Breast epithelium (tissue), 4 donors: ENCODE data around the gene CYP2U1. TPM values are rescaled to one million over a fixed set of nuclear protein-coding genes. Genes with fewer than 3 reads are reported as not detected.

ENCODE experiments used
- DNase-seq, 2 donors: peaks; one replicate each; pipeline ENCODE4 v3.0.0-alpha.2; 2019; ENCODE audit warnings: low spot score in 2 of 2
- H3K27ac ChIP-seq, 2 donors: fragments of 200-600 bp; sonication (generic) in 1 of 2; one replicate each; pipeline ENCODE4 v1.5.1; 2016 to 2019; ENCODE audit warnings: mild to moderate bottlenecking in 1 of 2
- H3K27me3 ChIP-seq, 2 donors: fragments of 200-600 bp; sonication (generic) in 1 of 2; one replicate each; pipeline versions ENCODE4 v1.5.1 to v1.6.0; 2017 to 2019; ENCODE audit warnings: control low read depth in 1 of 2, mild to moderate bottlenecking in 1 of 2
- H3K36me3 ChIP-seq: fragments of 200-600 bp; one replicate; pipeline ENCODE4 v1.5.1; 2019
- H3K4me1 ChIP-seq, 2 donors: fragments of 200-600 bp; sonication (generic); one replicate each; pipeline ENCODE4 v1.5.1; 2016 to 2019; ENCODE audit warnings: control low read depth in 1 of 2
- H3K4me3 ChIP-seq, 3 donors: fragments of 200-600 bp; sonication (generic); 1 replicate in 2 of 3; 2 replicates in 1 of 3; pipeline ENCODE4 v1.5.1; 2016 to 2019; ENCODE audit warnings: mild to moderate bottlenecking in 3 of 3, moderate library complexity in 2 of 3
- H3K9me3 ChIP-seq, 2 donors: fragments of 200-600 bp; sonication (generic) in 1 of 2; one replicate each; pipeline ENCODE4 v1.5.1; 2016 to 2019; ENCODE audit warnings: control low read depth in 1 of 2
- CTCF ChIP-seq, 3 donors: fragments of 450-650 bp; IDR thresholded peaks; one replicate each; pipeline ENCODE4 v1.5.1; 2016 to 2017; ENCODE audit warnings: antibody characterized with exemption in 3 of 3, mild to moderate bottlenecking in 3 of 3, moderate library complexity in 3 of 3
- POLR2A ChIP-seq: fragments of 450-650 bp; IDR thresholded peaks from one replicate; pipeline ENCODE4 v1.6.1; 2016; ENCODE audit warnings: antibody characterized with exemption, mild to moderate bottlenecking, moderate library complexity
- POLR2AphosphoS5 ChIP-seq, 3 donors: sonication (generic); formaldehyde crosslinking; IDR thresholded peaks; one replicate each; pipeline ENCODE4 v1.6.1; 2017; ENCODE audit warnings: antibody characterized with exemption in 3 of 3
- intact Hi-C: fragments of 100-400 bp; cut with DNase I; formaldehyde crosslinking; loops from one replicate; pipeline ENCODE4 v1.15.1; 2023; ENCODE audit warnings: low total_unique reads
- total RNA-seq, 3 donors: library from RNA; depleted of rRNA; stranded (reverse); fragments of >200 nt; gene quantifications; one replicate each; pipeline ENCODE4 v1.1.0, GENCODE V29; 2016

CYP2U1 gene
- 10 to 100 TPM; 10.2 to 19.5 (median 12.6) TPM for total RNA-seq

DNA sequence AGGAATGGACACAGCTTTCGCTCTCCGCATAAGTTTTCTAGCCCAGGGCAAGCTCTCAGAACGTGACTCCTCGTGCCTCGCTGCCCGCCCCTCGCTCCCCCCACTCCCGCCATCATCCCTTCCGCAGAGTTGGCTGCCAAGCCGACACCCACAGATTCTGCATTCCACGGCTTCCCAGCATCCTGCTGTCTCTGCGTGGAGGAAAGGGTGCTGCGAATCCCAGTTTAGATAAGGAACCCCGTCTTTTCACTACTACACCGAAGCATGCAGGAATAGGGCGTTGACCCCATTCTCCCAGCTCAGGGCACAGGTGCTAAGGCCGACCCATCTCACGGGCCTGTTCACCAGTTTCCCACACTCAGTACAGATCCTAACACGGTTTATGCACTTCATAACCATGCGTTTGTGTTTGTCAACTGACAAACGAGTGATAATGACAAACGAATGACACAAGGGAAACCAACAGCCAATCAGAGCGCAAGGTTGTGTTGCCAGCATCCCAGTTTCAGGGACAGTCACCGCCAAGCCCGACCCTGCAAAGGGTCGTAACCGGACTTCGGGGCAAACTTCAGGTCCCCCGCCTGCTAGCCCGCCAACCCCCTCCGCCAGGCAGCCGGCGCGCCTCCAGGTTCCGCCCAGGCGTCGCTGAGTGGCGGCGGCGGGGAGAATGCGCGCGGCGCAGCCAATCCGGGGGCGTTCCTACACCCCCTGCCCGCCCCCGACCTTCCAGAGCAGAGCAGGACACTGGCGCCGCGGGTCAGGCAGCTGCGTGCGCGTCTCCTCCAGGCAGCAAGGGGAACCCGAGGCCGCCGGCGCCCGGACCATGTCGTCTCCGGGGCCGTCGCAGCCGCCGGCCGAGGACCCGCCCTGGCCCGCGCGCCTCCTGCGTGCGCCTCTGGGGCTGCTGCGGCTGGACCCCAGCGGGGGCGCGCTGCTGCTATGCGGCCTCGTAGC is at the start of gene CYP2U1:
TSS of gene CYP2U1 (plus strand) at position 729 of the 954 bp plus-strand sequence. CDS start at position 824, 95 bp downstream.
- peak; percentile 71 to 74 for DNase-seq
- intact Hi-C loops = no loop called here
- Histone ChIP-seq H3K4me1 (no peaks in the 10 kb centered on the region), H3K9me3 (no peaks in the 10 kb centered on the region), H3K4me3 (peak within 1 kb of the TSS; percentile 64 to 78 (median 75)), H3K36me3 (no peaks in the 10 kb centered on the region), H3K27me3 (no peaks in the 10 kb centered on the region), H3K27ac (peak within 1 kb of the TSS; percentile 78 to 80)
- TF ChIP-seq POLR2AphosphoS5 (IDR thresholded peaks at IDR 0.05) (peak; percentile 13 to 37 (median 20)), CTCF (IDR thresholded peaks at IDR 0.05) (no peak), POLR2A (no peak)

GRCh38 chr4:107885865-107886264 is 45.5 kb upstream of the CYP2U1 start:
- DNase-seq = no peak
- peaks cover 0 to 11% of the 10 kb centered on the region in 2 donors for H3K9me3 ChIP-seq
- H3K4me1 ChIP-seq = no peaks in the 10 kb centered on the region
- intact Hi-C loops = no loop called here
- H3K27ac ChIP-seq = no peak overlapping the region
- no peak for TF ChIP-seq POLR2A
- no peak for TF ChIP-seq CTCF (IDR thresholded peaks at IDR 0.05)
- TF ChIP-seq POLR2AphosphoS5 (IDR thresholded peaks at IDR 0.05) = no peak
- H3K4me3 ChIP-seq = no peak overlapping the region
- no peaks in the 10 kb centered on the region for H3K36me3 ChIP-seq
- H3K27me3 ChIP-seq = no peaks in the 10 kb centered on the region

DNA sequence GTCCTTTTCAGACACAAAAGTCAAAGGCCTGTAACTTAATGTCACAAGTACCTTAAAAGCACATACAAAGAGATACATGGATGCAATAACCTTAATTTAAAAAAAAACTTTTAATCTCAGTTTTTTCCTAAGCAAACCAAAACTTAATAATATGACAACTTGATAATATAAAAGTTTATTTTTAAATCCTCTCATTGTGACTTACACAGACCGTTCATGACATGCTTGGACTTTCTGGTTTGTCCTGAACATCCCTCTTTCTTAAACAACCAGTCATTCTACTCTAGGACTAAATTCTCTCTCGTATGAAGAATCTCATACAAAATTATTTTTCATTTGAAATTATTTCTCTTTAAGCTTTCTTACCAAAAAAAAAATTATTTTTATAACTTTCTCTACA is 43.1 kb upstream of the CYP2U1 start:
- intact Hi-C loops = no loop called here
- TF ChIP-seq CTCF (IDR thresholded peaks at IDR 0.05) = no peak
- TF ChIP-seq POLR2A = no peak
- TF ChIP-seq POLR2AphosphoS5 (IDR thresholded peaks at IDR 0.05) = no peak
- no peaks in the 10 kb centered on the region for H3K36me3 ChIP-seq
- H3K4me1 ChIP-seq = no peaks in the 10 kb centered on the region
- no peak overlapping the region for H3K27ac ChIP-seq
- peaks cover 0 to 11% of the 10 kb centered on the region in 2 donors for H3K9me3 ChIP-seq
- H3K27me3 ChIP-seq = no peaks in the 10 kb centered on the region
- no peak for DNase-seq
- H3K4me3 ChIP-seq = no peak overlapping the region

DNA sequence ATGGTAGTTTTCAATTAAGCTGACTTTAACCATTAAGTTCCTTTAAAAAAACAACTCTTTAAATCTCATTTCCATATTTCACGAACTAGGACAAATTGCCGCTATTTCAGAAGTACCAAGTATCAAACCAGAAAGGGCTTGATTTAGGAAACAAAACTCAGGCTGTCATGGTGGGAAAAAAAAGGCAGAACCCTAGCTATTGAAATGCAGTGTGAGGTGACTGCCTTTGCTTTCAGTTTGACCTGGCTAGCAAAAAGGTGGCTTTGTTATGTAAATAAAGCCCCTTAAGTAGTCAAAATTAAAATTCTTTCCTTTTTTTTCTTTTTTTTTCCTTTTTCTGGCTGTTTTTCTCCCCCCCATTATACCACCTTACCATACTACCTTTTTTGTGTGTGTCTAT is 40.6 kb upstream of the CYP2U1 start:
- no peak for TF ChIP-seq POLR2A
- TF ChIP-seq CTCF (IDR thresholded peaks at IDR 0.05) = no peak
- TF ChIP-seq POLR2AphosphoS5 (IDR thresholded peaks at IDR 0.05) = no peak
- no peak for DNase-seq
- Histone ChIP-seq H3K4me1 (no peaks in the 10 kb centered on the region), H3K4me3 (no peak overlapping the region), H3K27me3 (no peaks in the 10 kb centered on the region), H3K36me3 (no peaks in the 10 kb centered on the region), H3K27ac (no peak overlapping the region), H3K9me3 (peaks cover 0 to 11% of the 10 kb centered on the region in 2 donors)
- intact Hi-C loops = no loop called here

- Histone ChIP-seq H3K4me3 (no peak overlapping the region), H3K4me1 (no peaks in the 10 kb centered on the region), H3K27ac (no peak overlapping the region), H3K36me3 (no peaks in the 10 kb centered on the region), H3K27me3 (no peaks in the 10 kb centered on the region), H3K9me3 (peaks cover 0 to 11% of the 10 kb centered on the region in 2 donors)
- TF ChIP-seq POLR2A (no peak), POLR2AphosphoS5 (IDR thresholded peaks at IDR 0.05) (no peak), CTCF (IDR thresholded peaks at IDR 0.05) (no peak)
- no peak for DNase-seq
- intact Hi-C loops = no loop called here
Observed at GRCh38 chr4:107891299-107891698, 40.0 kb upstream of the CYP2U1 start.
